ENCODE measurements around the gene FKBP10.
A peak's percentile ranks its signal among the peaks of the same experiment; 100 is the strongest.
"Not testable (repeated sequence)": the region's sequence is repeated elsewhere in the genome, so short reads cannot be mapped to it uniquely, and the experiment has no call there.

The FKBP10 gene

GRCh38 chr17:41812381-41813151 lies at the start of gene FKBP10:
TSS of gene FKBP10 (plus strand) at chr17:41813004. CDS start at chr17:41813035, 31 bp downstream.
- peak; percentile 85 for DNase-seq (ENCODE audit: low read depth)

GRCh38 chr17:41763327-41763726 lies 49.5 kb upstream of the FKBP10 start:
- DNase-seq (ENCODE audit: low read depth) = no peak

GRCh38 chr17:41766135-41766534 lies 46.7 kb upstream of the FKBP10 start:
- no peak for DNase-seq (ENCODE audit: low read depth)

- DNase-seq (ENCODE audit: low read depth) = no peak
Observed at GRCh38 chr17:41767324-41768042, 45.3 kb upstream of the FKBP10 start.

- DNase-seq (ENCODE audit: low read depth) = no peak
Observed at GRCh38 chr17:41768682-41769288, 44.0 kb upstream of the FKBP10 start.

- no peak for DNase-seq (ENCODE audit: low read depth)
Observed at GRCh38 chr17:41769346-41769862, 43.4 kb upstream of the FKBP10 start.

- no peak for DNase-seq (ENCODE audit: low read depth)
Observed at GRCh38 chr17:41769985-41770384, 42.8 kb upstream of the FKBP10 start.

- no peak for DNase-seq (ENCODE audit: low read depth)
Observed at GRCh38 chr17:41771389-41772206, 41.2 kb upstream of the FKBP10 start.

- no peak for DNase-seq (ENCODE audit: low read depth)
Observed at GRCh38 chr17:41772218-41772585, 40.6 kb upstream of the FKBP10 start.

- no peak for DNase-seq (ENCODE audit: low read depth)
Observed at GRCh38 chr17:41772586-41773189, 40.1 kb upstream of the FKBP10 start.

- peak; percentile 84 for DNase-seq (ENCODE audit: low read depth)
Observed at GRCh38 chr17:41773190-41773588, 39.6 kb upstream of the FKBP10 start.

GRCh38 chr17:41773731-41774193 lies 39.0 kb upstream of the FKBP10 start:
- DNase-seq (ENCODE audit: low read depth) = no peak

- DNase-seq (ENCODE audit: low read depth) = no peak
Observed at GRCh38 chr17:41775394-41776226, 37.2 kb upstream of the FKBP10 start.

- not testable (repeated sequence) for DNase-seq (ENCODE audit: low read depth)
Observed at GRCh38 chr17:41776262-41776900, 36.4 kb upstream of the FKBP10 start.

GRCh38 chr17:41777157-41777573 lies 35.6 kb upstream of the FKBP10 start:
- DNase-seq (ENCODE audit: low read depth) = no peak

- DNase-seq (ENCODE audit: low read depth) = peak; percentile 89
Observed at GRCh38 chr17:41777574-41778188, 35.1 kb upstream of the FKBP10 start.

- DNase-seq (ENCODE audit: low read depth) = no peak
Observed at GRCh38 chr17:41779954-41780353, 32.9 kb upstream of the FKBP10 start.

GRCh38 chr17:41781404-41782110 lies 31.2 kb upstream of the FKBP10 start:
- peak; percentile 44 for DNase-seq (ENCODE audit: low read depth)

GRCh38 chr17:41782142-41782541 lies 30.7 kb upstream of the FKBP10 start:
- DNase-seq (ENCODE audit: low read depth) = no peak

All from amniotic epithelial cell (primary cell).